Gastrocnemius medialis (tissue), 4 donors: Measurements from ENCODE around the gene SYT15. TPM values are rescaled to one million over a fixed set of nuclear protein-coding genes. Genes with fewer than 3 reads are reported as not detected.
A peak's percentile ranks its signal among the peaks of the same experiment; 100 is the strongest.

Source experiments
- ATAC-seq, 2 donors: fragments of 150-250 bp; one replicate each; pipeline ENCODE4 v1.9.1; 2016
- DNase-seq, 2 donors: peaks; one replicate each; pipeline ENCODE4 v3.0.0-alpha.2; 2019
- H3K27ac ChIP-seq, 4 donors: fragments of 200-600 bp; sonication (generic); 1 replicate in 1 of 4; 2 replicates in 3 of 4; pipeline ENCODE4 v1.5.1; 2016 to 2018; ENCODE audit warnings: mild to moderate bottlenecking in 2 of 4, moderate library complexity in 1 of 4
- H3K27me3 ChIP-seq, 3 donors: fragments of 200-600 bp; sonication (generic) in 2 of 3; 1 replicate in 1 of 3; 2 replicates in 2 of 3; pipeline versions ENCODE4 v1.5.1 to v1.6.0; 2016 to 2019; ENCODE audit warnings: mild to moderate bottlenecking in 1 of 3, moderate library complexity in 1 of 3
- H3K36me3 ChIP-seq, 2 donors: fragments of 200-600 bp; sonication (generic) in 1 of 2; one replicate each; pipeline ENCODE4 v1.5.1; 2017 to 2018
- H3K4me1 ChIP-seq, 2 donors: fragments of 200-600 bp; sonication (generic) in 1 of 2; one replicate each; pipeline ENCODE4 v1.5.1; 2016 to 2017; ENCODE audit warnings: mild to moderate bottlenecking in 2 of 2
- H3K4me3 ChIP-seq, 4 donors: fragments of 200-600 bp; sonication (generic) in 3 of 4; 1 replicate in 1 of 4; 2 replicates in 3 of 4; pipeline ENCODE4 v1.5.1; 2016 to 2019; ENCODE audit warnings: mild to moderate bottlenecking in 2 of 4
- H3K9me3 ChIP-seq, 3 donors: fragments of 200-600 bp; sonication (generic) in 2 of 3; 1 replicate in 1 of 3; 2 replicates in 2 of 3; pipeline ENCODE4 v1.5.1; 2016 to 2019
- CTCF ChIP-seq, 5 experiments: fragments of 450-650 bp in 3 of 5; fragments of 200-600 bp in 2 of 5; sonication (generic) in 2 of 5; IDR thresholded peaks in 4 of 5; conservative IDR thresholded peaks in 1 of 5; 1 replicate in 4 of 5; 2 replicates in 1 of 5; pipeline ENCODE4 v1.5.1; 2016 to 2019; ENCODE audit warnings: antibody characterized with exemption in 5 of 5, mild to moderate bottlenecking in 3 of 5, moderate library complexity in 3 of 5
- POLR2A ChIP-seq, 2 donors: fragments of 450-650 bp; IDR thresholded peaks; one replicate each; pipeline ENCODE4 v1.6.1; 2017; ENCODE audit warnings: antibody characterized with exemption in 2 of 2, mild to moderate bottlenecking in 2 of 2, moderate library complexity in 2 of 2
- in situ Hi-C, 4 donors: fragments of 200-750 bp; cut with MboI; loops; one replicate each; pipeline versions ENCODE4 v1.15.0 to v1.8.0; 2017; ENCODE audit warnings: low sequenced_read_pairs in 4 of 4
- intact Hi-C: fragments of 100-400 bp; cut with DNase I; formaldehyde crosslinking; loops from one replicate; pipeline ENCODE4 v1.15.1; 2023; ENCODE audit warnings: low total_unique reads
- total RNA-seq, 4 donors: library from RNA; depleted of rRNA; stranded (reverse); fragments of >200 nt; gene quantifications; one replicate each; pipeline versions ENCODE4 v1.1.0 to v1.2.3, GENCODE V29; 2016

The SYT15 gene
- total RNA-seq, 4 donors from 2014 or later = 0.36 to 1.0 (median 0.69) TPM

- TF ChIP-seq POLR2A (IDR thresholded peaks at IDR 0.05) (no peak), CTCF (IDR thresholded peaks at IDR 0.05 in 4 of 5, conservative IDR thresholded peaks at IDR 0.05 in 1 of 5) (no peak)
- in situ Hi-C loops = no loop called here
- Histone ChIP-seq H3K9me3 (no peaks in the 10 kb centered on the region), H3K4me3 (no peak overlapping the region), H3K27me3 (peaks cover 37 to 68% (median 55%) of the 10 kb centered on the region in 3 donors), H3K4me1 (peaks cover 0 to 3% of the 10 kb centered on the region in 2 donors), H3K27ac (no peak overlapping the region), H3K36me3 (no peaks in the 10 kb centered on the region)
- intact Hi-C loops = no loop called here
- no peak for ATAC-seq
- peak in 1 of 2 donors; percentile 10 for DNase-seq
These were observed 20.3 kb upstream of the SYT15 start for GRCh38 chr10:46558392-46559185.

- no peak for DNase-seq
- intact Hi-C loops = no loop called here
- in situ Hi-C loops = no loop called here
These were observed 19.7 kb upstream of the SYT15 start for GRCh38 chr10:46559231-46559671.

GRCh38 chr10:46560381-46560780 is 18.5 kb upstream of the SYT15 start:
- Histone ChIP-seq H3K27ac (no peak overlapping the region), H3K4me1 (peaks cover 0 to 3% of the 10 kb centered on the region in 2 donors), H3K4me3 (no peak overlapping the region), H3K9me3 (no peaks in the 10 kb centered on the region), H3K27me3 (peaks cover 35 to 53% (median 41%) of the 10 kb centered on the region in 3 donors), H3K36me3 (no peaks in the 10 kb centered on the region)
- no peak for ATAC-seq
- in situ Hi-C loops = no loop called here
- intact Hi-C loops = no loop called here
- DNase-seq = peak in 1 of 2 donors; percentile 1
- TF ChIP-seq POLR2A (IDR thresholded peaks at IDR 0.05) (no peak), CTCF (IDR thresholded peaks at IDR 0.05 in 4 of 5, conservative IDR thresholded peaks at IDR 0.05 in 1 of 5) (no peak)

More at GRCh38 chr10:46559231-46559671, 19.7 kb upstream of the SYT15 start:
- no peaks in the 10 kb centered on the region for H3K9me3 ChIP-seq
- peaks cover 37 to 63% (median 51%) of the 10 kb centered on the region in 3 donors for H3K27me3 ChIP-seq
- no peak overlapping the region for H3K4me3 ChIP-seq
- TF ChIP-seq CTCF (IDR thresholded peaks at IDR 0.05 in 4 of 5, conservative IDR thresholded peaks at IDR 0.05 in 1 of 5) (no peak), POLR2A (IDR thresholded peaks at IDR 0.05) (no peak)
- ATAC-seq = no peak
- peaks cover 0 to 3% of the 10 kb centered on the region in 2 donors for H3K4me1 ChIP-seq
- H3K36me3 ChIP-seq = no peaks in the 10 kb centered on the region
- H3K27ac ChIP-seq = no peak overlapping the region

- no peaks in the 10 kb centered on the region for H3K36me3 ChIP-seq
- H3K27me3 ChIP-seq = peaks cover 29 to 48% (median 36%) of the 10 kb centered on the region in 3 donors
- DNase-seq (no peak), ATAC-seq (no peak)
- intact Hi-C loops (no loop called here), in situ Hi-C loops (no loop called here)
- no peak for TF ChIP-seq POLR2A (IDR thresholded peaks at IDR 0.05)
- no peak for TF ChIP-seq CTCF (IDR thresholded peaks at IDR 0.05 in 4 of 5, conservative IDR thresholded peaks at IDR 0.05 in 1 of 5)
- H3K27ac ChIP-seq = no peak overlapping the region
- no peaks in the 10 kb centered on the region for H3K9me3 ChIP-seq
- no peak overlapping the region for H3K4me3 ChIP-seq
- H3K4me1 ChIP-seq = peaks cover 0 to 3% of the 10 kb centered on the region in 2 donors
These were observed 18.0 kb upstream of the SYT15 start for GRCh38 chr10:46560952-46561351.
